Measurements from ENCODE around the gene TMEM223.
"Not testable (repeated sequence)": the region's sequence is repeated elsewhere in the genome, so short reads cannot be mapped to it uniquely, and the experiment has no call there.

Gene TMEM223, protein sequence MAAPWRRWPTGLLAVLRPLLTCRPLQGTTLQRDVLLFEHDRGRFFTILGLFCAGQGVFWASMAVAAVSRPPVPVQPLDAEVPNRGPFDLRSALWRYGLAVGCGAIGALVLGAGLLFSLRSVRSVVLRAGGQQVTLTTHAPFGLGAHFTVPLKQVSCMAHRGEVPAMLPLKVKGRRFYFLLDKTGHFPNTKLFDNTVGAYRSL

GRCh38 chr11:62791501-62792201, at the start of gene TMEM223:
Gene TMEM223 (minus strand): TSS chr11:62792006. CDS start chr11:62791994, 12 bp downstream.
- DNase-seq (ENCODE audit: low read depth), result no peak

DNA sequence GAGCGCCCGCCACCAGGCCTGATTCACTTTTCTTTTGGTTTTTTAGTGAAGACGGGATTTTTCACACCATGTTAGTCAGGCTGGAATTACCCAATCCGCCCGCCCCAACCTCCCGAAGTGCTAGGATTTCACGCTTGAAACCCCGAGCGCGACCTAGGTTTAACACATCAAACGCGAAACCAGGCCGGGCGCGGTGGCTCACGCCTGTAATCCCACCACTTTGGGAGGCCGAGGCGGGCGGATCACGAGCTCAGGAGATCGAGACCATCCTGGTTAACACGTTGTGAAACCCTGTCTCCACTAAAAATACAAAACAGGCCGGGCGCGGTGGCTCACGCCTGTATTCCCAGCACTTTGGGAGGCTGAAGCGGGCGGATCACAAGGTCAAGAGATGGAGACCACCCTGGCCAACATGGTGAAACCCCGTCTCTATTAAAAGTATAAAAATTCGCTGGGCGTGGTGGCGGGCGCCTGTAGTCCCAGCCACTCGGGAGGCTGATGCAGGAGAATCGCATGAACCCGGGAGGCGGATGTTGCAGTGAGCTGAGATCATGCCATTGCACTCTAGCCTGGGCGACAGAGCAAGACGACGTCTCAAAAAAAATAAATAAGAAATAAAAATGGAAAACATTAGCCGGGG, 49.0 kb upstream of the TMEM223 start:
- peak; percentile 78 for DNase-seq (ENCODE audit: low read depth)

- DNase-seq (ENCODE audit: low read depth), result peak; percentile 70
These were observed 47.5 kb upstream of the TMEM223 start, which contains the start of gene WDR74 for GRCh38 chr11:62839050-62839945. Gene WDR74 (minus strand): TSS chr11:62839590. CDS start chr11:62839570, 20 bp downstream.

DNA sequence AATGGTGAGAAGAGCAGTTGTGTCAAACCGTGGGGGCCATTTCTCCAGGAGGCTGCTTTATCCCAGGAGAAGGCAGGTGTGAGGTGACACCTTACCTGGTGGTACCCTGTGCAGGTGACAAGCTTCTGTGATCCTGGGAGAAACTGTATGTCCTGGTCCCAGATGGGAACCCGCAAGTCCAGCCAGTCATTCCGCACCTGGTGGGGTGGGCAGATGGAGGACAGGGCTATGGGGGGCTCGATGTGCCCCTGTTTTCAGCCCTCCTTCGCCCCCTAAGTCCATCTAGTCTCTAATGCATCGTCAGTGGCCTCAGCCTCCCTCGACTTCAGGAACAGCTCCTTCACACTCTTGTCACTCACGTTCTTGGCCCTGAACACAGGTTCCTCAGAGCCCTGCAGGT, 43.5 kb upstream of the TMEM223 start:
- no peak for DNase-seq (ENCODE audit: low read depth)

DNA sequence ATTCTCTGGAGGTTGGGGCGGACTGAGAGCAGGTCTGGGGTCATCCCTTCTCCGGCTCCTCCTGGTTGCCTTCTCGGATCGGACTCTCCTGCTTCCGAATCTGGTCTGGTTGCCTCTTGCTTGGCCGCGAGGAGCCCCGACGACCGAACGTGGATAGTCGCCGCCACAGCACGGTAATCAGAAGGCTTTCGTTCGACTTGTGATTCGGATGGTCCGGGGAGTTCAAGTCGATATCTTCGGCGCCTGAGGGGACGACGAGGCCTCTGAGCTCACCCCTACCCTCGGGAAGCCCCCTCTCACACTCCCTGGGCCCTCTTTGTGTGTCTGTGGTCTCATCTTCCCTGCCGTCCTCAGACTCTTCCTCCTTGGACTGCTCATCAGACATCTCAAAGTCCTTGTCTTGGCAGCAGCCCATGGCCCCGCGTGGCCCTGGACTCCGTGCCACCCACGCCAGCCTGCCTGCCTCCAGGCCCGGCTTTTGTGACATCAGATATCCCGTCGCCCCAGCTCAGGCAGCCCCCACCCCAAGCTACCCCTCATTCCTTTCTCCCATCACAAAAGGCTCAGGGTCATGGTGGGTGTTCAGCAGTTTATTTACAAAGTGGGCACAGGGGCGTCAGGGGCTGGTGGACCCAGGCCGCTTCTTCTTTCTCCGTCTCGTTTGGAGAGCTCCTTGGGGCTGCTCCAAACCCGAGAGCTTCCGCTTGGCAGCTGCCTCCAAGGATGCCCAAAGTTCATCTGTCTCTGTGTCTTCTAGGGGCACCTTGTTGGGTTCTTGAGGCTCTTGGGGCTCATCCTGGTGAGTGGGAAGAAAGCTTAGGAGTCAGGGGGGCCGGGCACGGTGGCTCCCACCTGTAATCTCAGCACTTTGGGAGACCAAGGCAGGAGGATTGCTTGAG, 40.8 kb upstream of the TMEM223 start, which contains the start of gene TEX54:
TSS of gene TEX54 (minus strand) at position 506 of the 899 bp plus-strand sequence.
- DNase-seq (ENCODE audit: low read depth), result no peak

GRCh38 chr11:62831520-62832335, 39.9 kb upstream of the TMEM223 start, which contains the start of gene STX5:
Gene STX5 (minus strand): TSS chr11:62832051. CDS start chr11:62831243, 808 bp downstream.
- peak; percentile 95 for DNase-seq (ENCODE audit: low read depth)

GRCh38 chr11:62830904-62831519, 39.2 kb upstream of the TMEM223 start:
- no peak for DNase-seq (ENCODE audit: low read depth)

DNA sequence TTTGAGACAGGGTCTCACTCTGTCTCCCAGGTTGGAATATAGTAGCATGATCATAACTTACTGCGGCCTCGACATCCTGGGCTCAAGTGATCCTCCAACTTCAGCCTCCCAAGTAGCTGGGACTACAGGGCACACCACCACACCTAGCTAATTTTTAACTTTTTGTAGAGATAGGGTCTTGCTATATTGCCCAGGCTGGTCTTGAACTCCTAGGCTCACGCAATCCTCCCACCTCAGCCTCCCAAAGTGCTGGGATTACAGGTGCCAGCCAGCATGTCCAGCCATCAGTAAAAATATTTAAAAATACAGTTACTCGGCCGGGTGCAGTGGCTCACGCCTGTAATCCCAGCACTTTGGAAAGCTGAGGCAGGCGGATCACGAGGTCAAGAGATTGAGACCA, 36.3 kb upstream of the TMEM223 start:
- not testable (repeated sequence) for DNase-seq (ENCODE audit: low read depth)

GRCh38 chr11:62823677-62824076, 31.9 kb upstream of the TMEM223 start:
- DNase-seq (ENCODE audit: low read depth), result no peak

DNA sequence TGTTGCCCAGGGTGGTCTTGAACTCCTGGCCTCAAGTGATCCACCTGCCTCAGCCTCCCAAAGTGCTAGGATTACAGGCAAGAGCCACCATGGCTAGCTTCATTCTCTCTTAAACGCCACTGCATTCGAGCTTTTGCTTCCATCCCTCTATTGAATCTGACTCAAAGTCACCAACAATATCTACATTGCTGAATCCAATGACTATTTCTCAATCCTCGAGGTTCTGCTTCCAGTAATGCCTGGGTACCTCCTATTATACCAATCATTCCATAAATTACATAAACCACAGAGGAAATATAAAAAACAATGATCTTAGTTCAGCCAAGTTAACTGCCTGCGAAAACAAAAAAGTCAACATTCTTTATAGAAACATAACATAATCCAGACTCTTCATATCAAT, 25.3 kb upstream of the TMEM223 start:
- DNase-seq (ENCODE audit: low read depth), result no peak

DNA sequence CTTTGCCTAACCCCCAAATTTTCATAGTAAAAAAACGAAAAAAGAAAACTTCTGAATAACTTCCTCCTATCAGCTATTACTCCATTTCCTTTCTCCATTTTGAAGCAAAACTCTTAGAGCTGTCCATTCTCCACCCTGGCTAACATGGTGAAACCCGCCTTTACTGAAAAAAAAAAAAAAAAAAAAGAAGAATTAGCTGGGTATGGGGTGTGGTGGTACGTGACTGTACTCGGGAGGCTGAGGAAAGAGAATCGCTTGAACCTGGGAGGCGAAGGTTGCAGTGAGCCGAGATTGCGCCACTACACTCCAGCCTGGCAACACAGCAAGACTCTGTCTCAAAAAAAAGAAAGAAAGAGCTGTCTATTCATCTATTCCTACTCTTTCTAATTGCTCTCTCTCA, 24.8 kb upstream of the TMEM223 start:
- no peak for DNase-seq (ENCODE audit: low read depth)

GRCh38 chr11:62811659-62812058, 19.9 kb upstream of the TMEM223 start:
- no peak for DNase-seq (ENCODE audit: low read depth)

DNA sequence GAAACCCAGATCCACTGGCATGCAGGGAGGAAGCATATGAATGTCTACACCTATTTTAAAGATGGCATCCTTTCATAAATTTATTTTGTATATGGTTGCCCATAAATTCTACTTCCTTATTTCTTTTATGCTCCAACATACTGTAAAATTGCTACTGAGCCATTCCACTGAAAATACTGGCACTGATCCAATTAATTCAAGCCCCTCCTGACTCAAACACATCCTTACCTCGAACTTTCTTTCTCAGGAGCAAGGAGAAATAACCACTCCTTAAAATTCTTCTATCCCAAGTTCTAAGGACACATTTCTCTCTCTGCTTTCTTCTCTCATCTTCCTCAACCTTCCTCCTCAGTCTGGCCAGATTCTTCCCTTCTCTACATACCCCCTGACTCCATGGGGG, 18.9 kb upstream of the TMEM223 start:
- DNase-seq (ENCODE audit: low read depth), result no peak

DNA sequence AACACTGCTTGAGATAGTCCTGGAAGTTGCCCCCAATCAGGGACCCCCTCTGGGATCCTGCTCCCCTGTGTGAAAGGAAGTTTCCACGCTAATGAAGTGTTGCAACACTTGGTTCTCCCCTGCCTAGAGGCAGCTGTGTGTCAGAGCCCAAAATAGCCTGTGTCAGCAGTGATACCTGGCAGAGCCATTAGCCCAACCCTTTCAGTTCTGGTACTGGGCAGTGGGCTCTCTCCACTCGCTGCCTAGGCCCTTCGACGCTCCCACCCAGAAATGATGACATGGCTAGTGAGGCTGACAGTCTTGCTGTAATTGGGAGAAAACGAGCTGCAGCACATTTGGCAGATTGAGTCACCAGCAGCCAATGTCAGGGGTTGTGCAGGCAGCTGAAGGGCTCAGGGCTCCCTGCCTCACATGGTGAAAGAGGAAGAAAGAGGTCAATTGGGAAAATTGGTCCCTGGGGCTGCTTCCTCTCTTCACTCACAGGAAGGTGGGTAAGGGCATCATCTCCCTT, 14.9 kb upstream of the TMEM223 start:
- no peak for DNase-seq (ENCODE audit: low read depth)

DNA sequence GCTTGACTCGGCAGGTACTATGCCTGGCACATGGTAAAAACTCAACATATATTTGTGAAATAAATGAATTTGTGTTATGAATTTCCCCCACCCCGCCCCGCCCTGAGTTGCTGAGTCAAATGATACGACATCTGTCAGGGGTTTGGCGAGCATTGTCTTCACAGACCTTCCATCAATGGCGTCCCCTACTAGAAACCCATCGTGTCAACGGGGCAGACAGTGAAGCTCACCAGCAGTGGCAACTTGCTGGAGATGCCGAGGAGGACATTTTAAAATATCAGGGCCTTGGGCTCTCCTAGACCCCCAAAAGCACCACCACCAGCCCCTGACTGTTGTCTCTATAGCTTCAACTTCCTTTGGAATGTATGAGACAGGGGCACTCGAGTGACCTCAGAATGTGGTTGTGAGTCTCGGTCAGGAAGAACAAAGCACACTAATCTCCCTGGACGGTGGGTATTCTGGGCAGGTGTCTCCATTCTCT, 14.2 kb upstream of the TMEM223 start:
- DNase-seq (ENCODE audit: low read depth), result no peak

- peak; percentile 75 for DNase-seq (ENCODE audit: low read depth)
These were observed 13.5 kb upstream of the TMEM223 start, which contains the start of gene NXF1 for GRCh38 chr11:62805076-62805892. Gene NXF1 (minus strand): TSS chr11:62805440. CDS start chr11:62805356, 84 bp downstream.

GRCh38 chr11:62804310-62805075, 12.7 kb upstream of the TMEM223 start:
- DNase-seq (ENCODE audit: low read depth), result no peak

Data from HS-5 (cell line).